Psoas muscle (tissue), 8 donors: ENCODE measurements around the gene CRY2. TPM values are rescaled to one million over a fixed set of nuclear protein-coding genes. Genes with fewer than 3 reads are reported as not detected.

Experiments
- ATAC-seq, 4 donors: fragments of 200-7000 bp; cut with Tn5 transposase; one replicate each; pipeline ENCODE4 v1.9.1; 2020; ENCODE audit warnings: moderate library complexity in 3 of 4, mild to moderate bottlenecking in 2 of 4
- DNase-seq, 2 donors: peaks; one replicate each; pipeline ENCODE4 v3.0.0-alpha.2; 2020
- H3K27ac ChIP-seq: fragments of 200-600 bp; one replicate; pipeline ENCODE4 v1.8.0; 2022
- H3K27me3 ChIP-seq, 3 donors: fragments of 200-600 bp in 1 of 3; one replicate each; pipeline versions ENCODE4 v1.6.1 to v1.8.0; 2013 to 2022; ENCODE audit warnings: low read length in 2 of 3, mild to moderate bottlenecking in 2 of 3, moderate library complexity in 1 of 3; ENCODE audit not compliant: insufficient read depth in 3 of 3
- H3K36me3 ChIP-seq, 2 donors: fragments of 200-600 bp in 1 of 2; one replicate each; pipeline versions ENCODE4 v1.6.1 to v1.8.0; 2013 to 2022; ENCODE audit warnings: low read depth in 1 of 2, mild to moderate bottlenecking in 1 of 2, moderate library complexity in 1 of 2; ENCODE audit not compliant: insufficient read depth in 1 of 2
- H3K4me1 ChIP-seq: fragments of 200-600 bp; one replicate; pipeline ENCODE4 v1.8.0; 2022
- H3K4me3 ChIP-seq: fragments of 200-600 bp; one replicate; pipeline ENCODE4 v1.8.0; 2022; ENCODE audit warnings: mild to moderate bottlenecking
- H3K9me3 ChIP-seq: fragments of 200-600 bp; one replicate; pipeline ENCODE4 v1.8.0; 2022
- CTCF ChIP-seq: fragments of 200-600 bp; IDR thresholded peaks from one replicate; pipeline ENCODE4 v1.8.0; 2022; ENCODE audit warnings: antibody characterized with exemption
- WGBS, 3 donors: extraction: QIAGEN DNeasy Blood & Tissue Kit; methylation state at CpG; one replicate each; pipeline versions ENCODE4 v1.1.6 to v1.1.7; 2013; 5-methylcytosine and 5-hydroxymethylcytosine counted together
- intact Hi-C, 2 donors: fragments of 100-400 bp; cut with DNase I; formaldehyde crosslinking; loops; one replicate each; pipeline versions ENCODE4 v1.11.0 to v1.14.2; 2022
- polyA plus RNA-seq, 3 donors: library from polyadenylated mRNA; stranded (reverse); fragments of 200-250 nt; gene quantifications; one replicate each; pipeline ENCODE4 v1.2.3, GENCODE V29; 2013
- total RNA-seq, 4 donors: library from RNA; stranded (reverse); fragmentation: NEBNext Ultra II Directional in 2 of 4; extraction: Animal tissue kit (Norgen Biotek cat#: 25700) in 2 of 4; gene quantifications; one replicate each; pipeline versions ENCODE4 v1.2.1 to v1.2.4, GENCODE V29; 2021 to 2023
- donor health status: healthy with polysubstance abuse.
- donor health status: DM: no; HTN: no; CAD: no; lungs with moderate emphysema.
- donor health status: Bipolar disorder and iron deficiency.
- donor health status: healthy.
- donor health status: DM: yes; HTN: yes; CAD: no.
- donor health status: DM: no; HTN: no; CAD: no.
- donor health status: DM: no; HTN: no; CAD: no.
- donor health status: DM: yes; HTN: yes; CAD: no.

CRY2 gene
- total and polyA plus RNA-seq, 7 donors, result 15.4 to 64.5 (median 30.7) TPM

GRCh38 chr11:45848654-45849081 lies 1.4 kb downstream of the CRY2 start:
- ATAC-seq, result no peak
- H3K9me3 ChIP-seq, result no peaks in the 10 kb centered on the region
- H3K27me3 ChIP-seq, result no peaks in the 10 kb centered on the region
- no peak for DNase-seq
- peak overlapping the region; percentile 96 for H3K27ac ChIP-seq
- intact Hi-C loops, result no loop called here
- no peaks in the 10 kb centered on the region for H3K36me3 ChIP-seq
- no peak for TF ChIP-seq CTCF
- peak overlapping the region; percentile 97 for H3K4me3 ChIP-seq
- 28 to 38% (median 29%) methylated on average over 8 of the region's 8 CpGs for WGBS, 3 donors
- peaks cover 62% of the 10 kb centered on the region for H3K4me1 ChIP-seq

- Histone ChIP-seq H3K9me3 (no peaks in the 10 kb centered on the region), H3K27me3 (no peaks in the 10 kb centered on the region), H3K4me1 (peaks cover 79% of the 10 kb centered on the region), H3K27ac (peak overlapping the region; percentile 96), H3K36me3 (no peaks in the 10 kb centered on the region), H3K4me3 (peak overlapping the region; percentile 17)
- DNase-seq (no peak), ATAC-seq (no peak)
- 29 to 56% (median 50%) methylated on average over 2 of the region's 2 CpGs for whole genome bisulfite sequencing, 3 donors
- TF ChIP-seq CTCF, result no peak
- intact Hi-C loops, result no loop called here
Measured at GRCh38 chr11:45850446-45850845, 3.2 kb downstream of the CRY2 start.

- peaks cover 84% of the 10 kb centered on the region for H3K4me1 ChIP-seq
- intact Hi-C loops, result no loop called here
- no peaks in the 10 kb centered on the region for H3K9me3 ChIP-seq
- H3K36me3 ChIP-seq, result peaks cover 0 to 6% of the 10 kb centered on the region in 2 donors
- WGBS, 3 donors, result 50 to 56% (median 53%) methylated on average over 2 of the region's 2 CpGs
- DNase-seq (no peak), ATAC-seq (no peak)
- H3K4me3 ChIP-seq, result no peak overlapping the region
- H3K27me3 ChIP-seq, result no peaks in the 10 kb centered on the region
- no peak for TF ChIP-seq CTCF
- H3K27ac ChIP-seq, result peak overlapping the region; percentile 96
Measured at GRCh38 chr11:45851228-45851627, 4.0 kb downstream of the CRY2 start.

GRCh38 chr11:45852018-45852711 lies 4.9 kb downstream of the CRY2 start:
- H3K4me1 ChIP-seq, result peaks cover 87% of the 10 kb centered on the region
- peak overlapping the region; percentile 96 for H3K27ac ChIP-seq
- intact Hi-C loops, result no loop called here

More at GRCh38 chr11:45852018-45852711, 4.9 kb downstream of the CRY2 start:
- Histone ChIP-seq H3K9me3 (no peaks in the 10 kb centered on the region), H3K4me3 (no peak overlapping the region), H3K36me3 (peaks cover 0 to 13% of the 10 kb centered on the region in 2 donors), H3K27me3 (no peaks in the 10 kb centered on the region)
- TF ChIP-seq CTCF, result no peak
- WGBS, 3 donors, result 25 to 35% (median 29%) methylated on average over 4 of the region's 4 CpGs
- no peak for DNase-seq
- ATAC-seq, result peak in 1 of 4 donors; percentile 14
